Esophagus squamous epithelium (tissue), 4 donors: ENCODE results near the gene LIM2.

ENCODE experiments used
- POLR2A ChIP-seq, 4 donors: fragments of 450-650 bp; IDR thresholded peaks; one replicate each; pipeline ENCODE4 v1.6.1; 2017; ENCODE audit warnings: antibody characterized with exemption in 4 of 4, mild to moderate bottlenecking in 4 of 4, moderate library complexity in 3 of 4
- TF ChIP-seq, protein P1 (sequence below), 6 experiments: fragments of 450-650 bp in 4 of 6; fragments of 200-600 bp in 2 of 6; sonication (generic) in 2 of 6; IDR thresholded peaks; one replicate each; pipeline ENCODE4 v1.5.1; 2016 to 2019; ENCODE audit warnings: antibody characterized with exemption in 6 of 6, mild to moderate bottlenecking in 4 of 6, moderate library complexity in 4 of 6

DNA sequence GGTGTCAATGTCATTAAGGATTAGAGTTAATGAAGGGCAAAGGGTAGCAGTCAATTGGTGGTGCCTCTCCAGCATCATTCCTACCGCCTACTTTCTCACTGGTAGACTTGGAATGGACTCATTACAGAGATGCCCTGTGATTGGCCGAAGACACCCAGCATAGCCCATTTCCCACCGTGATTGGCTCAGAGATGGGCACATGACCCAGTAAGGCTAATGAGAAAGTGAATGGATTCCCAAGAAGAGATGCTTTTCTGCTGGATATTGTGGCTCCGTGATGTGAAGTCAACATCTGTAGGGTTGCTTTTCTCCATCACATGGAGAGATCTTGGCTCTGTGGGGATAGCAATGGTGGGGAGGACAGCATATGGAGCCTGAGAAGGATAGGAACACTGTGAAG lies 57.4 kb downstream of the LIM2 start:
- no peak for TF ChIP-seq POLR2A (IDR thresholded peaks at IDR 0.05)
- TF ChIP-seq, protein P1, sequence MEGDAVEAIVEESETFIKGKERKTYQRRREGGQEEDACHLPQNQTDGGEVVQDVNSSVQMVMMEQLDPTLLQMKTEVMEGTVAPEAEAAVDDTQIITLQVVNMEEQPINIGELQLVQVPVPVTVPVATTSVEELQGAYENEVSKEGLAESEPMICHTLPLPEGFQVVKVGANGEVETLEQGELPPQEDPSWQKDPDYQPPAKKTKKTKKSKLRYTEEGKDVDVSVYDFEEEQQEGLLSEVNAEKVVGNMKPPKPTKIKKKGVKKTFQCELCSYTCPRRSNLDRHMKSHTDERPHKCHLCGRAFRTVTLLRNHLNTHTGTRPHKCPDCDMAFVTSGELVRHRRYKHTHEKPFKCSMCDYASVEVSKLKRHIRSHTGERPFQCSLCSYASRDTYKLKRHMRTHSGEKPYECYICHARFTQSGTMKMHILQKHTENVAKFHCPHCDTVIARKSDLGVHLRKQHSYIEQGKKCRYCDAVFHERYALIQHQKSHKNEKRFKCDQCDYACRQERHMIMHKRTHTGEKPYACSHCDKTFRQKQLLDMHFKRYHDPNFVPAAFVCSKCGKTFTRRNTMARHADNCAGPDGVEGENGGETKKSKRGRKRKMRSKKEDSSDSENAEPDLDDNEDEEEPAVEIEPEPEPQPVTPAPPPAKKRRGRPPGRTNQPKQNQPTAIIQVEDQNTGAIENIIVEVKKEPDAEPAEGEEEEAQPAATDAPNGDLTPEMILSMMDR (IDR thresholded peaks at IDR 0.05), result no peak
